Measurements from ENCODE around the gene CLC.

GRCh38 chr19:39684267-39684666 is 53.6 kb downstream of the CLC start:
- TF ChIP-seq CTCF (IDR thresholded peaks at IDR 0.05; ENCODE audit: poor library complexity), result no peak
- TF ChIP-seq EZH2phosphoT487 (IDR thresholded peaks at IDR 0.05; ENCODE audit: low read depth, severe bottlenecking, unreplicated experiment), result no peak
- TF ChIP-seq EZH2 (IDR thresholded peaks at IDR 0.05; ENCODE audit: borderline replicate concordance), result no peak

Measured in hepatocyte (in vitro differentiated cells).